HG02588 (cell line): ENCODE measurements around the gene NEURL4.
"Not testable (repeated sequence)": the region's sequence is repeated elsewhere in the genome, so short reads cannot be mapped to it uniquely, and the experiment has no call there.

Experiments
- ATAC-seq: cut with Tn5 transposase; IDR thresholded peaks from one replicate; pipeline ENCODE4 v1.9.1; 2021; ENCODE audit warnings: mild to moderate bottlenecking, moderate library complexity; ENCODE audit not compliant: unreplicated experiment

NEURL4 gene

DNA sequence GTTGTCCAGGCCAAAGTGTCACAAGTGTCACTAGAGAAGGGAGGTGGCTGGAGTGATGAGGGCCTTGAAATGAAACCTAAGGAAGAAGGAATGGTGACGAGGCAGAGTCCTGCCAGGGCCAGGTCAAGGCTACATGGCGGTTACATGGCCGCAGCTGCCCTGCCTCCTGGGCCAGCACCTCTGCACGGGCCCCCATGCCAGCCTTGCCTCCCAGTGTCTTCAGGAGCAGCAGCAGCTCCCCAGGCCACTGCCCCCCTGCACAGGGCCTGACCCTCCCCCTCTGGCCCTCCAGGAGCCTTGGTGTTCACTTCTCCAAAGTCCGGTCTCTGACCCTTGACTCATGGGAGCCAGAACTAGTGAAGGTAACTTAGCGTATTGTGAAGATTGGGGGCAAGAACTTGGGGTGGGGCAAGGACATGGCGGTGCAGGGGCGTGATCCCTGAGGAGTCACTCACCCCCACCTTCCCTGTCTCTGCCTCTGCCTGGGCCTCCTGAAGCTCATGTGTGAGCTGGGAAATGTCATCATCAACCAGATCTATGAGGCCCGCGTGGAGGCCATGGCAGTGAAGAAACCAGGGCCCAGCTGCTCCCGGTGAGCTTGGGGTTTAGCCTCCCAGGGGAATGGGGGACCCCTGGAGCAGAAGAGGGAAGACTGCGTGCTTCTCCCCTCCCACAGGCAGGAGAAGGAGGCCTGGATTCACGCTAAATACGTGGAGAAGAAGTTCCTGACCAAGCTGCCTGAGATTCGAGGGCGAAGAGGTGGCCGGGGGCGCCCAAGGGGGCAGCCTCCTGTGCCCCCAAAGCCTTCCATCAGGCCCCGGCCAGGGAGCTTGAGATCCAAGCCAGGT lies 18.7 kb upstream of the NEURL4 start:
- no peak for ATAC-seq

DNA sequence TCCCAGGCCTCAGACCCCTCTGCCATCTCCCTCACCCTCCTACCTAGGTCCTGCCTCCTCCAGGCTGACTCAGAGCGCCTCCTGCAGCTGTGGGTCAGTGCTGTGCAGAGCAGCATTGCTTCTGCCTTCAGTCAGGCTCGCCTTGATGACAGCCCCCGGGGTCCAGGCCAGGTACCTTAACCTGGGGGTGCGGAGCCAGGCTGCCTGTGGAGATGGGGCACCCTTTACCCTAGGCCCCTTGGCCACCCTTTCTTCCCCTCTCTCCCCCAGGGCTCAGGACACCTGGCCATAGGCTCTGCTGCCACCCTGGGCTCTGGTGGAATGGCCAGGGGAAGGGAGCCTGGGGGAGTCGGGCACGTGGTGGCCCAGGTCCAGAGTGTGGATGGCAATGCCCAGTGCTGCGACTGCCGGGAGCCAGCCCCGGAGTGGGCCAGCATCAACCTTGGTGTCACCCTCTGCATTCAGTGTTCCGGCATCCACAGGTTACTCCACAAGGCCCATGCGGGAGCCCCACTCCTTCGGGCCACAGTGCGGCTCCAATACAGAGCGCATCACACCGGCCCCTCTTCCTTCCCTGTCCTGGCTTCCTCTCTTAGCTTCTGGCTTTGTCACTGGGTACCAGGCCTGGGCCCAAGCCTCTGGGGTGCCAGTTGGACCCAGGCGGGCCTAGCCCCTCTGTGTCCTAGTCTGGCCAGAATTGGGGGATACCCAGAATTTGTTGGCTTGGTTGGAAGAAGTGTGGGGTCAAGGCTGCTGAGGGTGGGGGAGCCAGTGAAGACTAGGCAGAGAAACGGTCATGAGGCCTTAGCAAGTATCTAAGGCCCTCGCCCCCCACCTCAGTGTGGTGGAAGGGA lies 17.9 kb upstream of the NEURL4 start:
- ATAC-seq: no peak

DNA sequence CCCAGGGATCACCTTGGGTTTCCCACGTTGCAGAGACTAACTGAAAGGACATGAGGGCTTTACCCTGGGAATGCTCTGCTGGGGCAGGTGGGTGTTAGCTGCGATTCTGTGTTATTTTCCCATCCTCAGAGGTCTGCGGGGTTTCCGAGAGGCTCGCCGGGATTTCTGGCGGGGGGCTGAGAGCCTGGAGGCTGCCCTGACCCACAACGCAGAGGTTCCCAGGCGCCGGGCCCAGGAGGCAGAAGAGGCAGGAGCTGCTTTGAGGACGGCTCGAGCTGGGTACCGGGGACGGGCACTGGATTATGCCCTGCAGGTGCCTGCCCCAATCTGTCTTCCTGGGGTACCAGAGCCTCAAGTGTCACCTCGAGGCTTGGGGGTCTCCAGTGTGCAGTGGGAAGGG lies 14.1 kb upstream of the NEURL4 start:
- ATAC-seq: no peak

DNA sequence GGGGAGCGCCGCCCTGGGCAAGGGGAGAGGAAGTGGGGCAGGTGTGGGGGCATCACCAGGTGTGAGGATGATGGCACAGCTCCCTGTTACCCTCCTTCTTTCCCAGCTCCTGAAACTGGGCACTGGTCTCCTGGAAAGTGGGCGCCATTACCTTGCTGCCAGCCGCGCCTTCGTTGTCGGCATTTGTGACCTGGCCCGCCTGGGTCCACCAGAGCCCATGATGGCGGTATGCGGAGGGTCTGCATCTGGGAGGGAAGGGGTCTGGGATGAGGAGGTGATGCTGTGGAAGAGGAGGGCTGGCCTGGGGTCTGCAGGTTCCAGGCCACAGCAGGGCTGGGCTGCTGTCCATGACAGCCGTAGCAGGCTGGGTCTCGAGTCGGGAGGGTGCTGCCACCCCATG lies 12.7 kb upstream of the NEURL4 start:
- no peak for ATAC-seq

DNA sequence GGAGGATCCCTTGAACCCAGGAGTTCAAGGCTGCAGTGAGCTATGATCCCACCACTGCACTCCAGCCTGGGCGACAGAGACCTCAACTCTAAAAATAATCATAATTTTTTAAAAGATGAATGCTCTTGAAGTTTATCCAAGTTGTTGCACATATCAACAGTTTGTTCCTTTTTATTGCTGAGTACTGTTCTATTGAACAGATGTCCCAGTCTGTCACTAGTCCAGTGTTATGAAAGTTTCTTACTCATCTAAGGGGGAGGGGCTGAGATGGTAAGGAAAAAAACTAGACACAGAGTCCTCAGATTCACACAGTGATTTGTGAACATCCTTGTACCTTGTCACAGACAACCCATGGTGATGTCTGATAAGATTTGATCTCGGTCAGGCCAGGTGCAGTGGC lies 11.0 kb upstream of the NEURL4 start:
- ATAC-seq: no peak

DNA sequence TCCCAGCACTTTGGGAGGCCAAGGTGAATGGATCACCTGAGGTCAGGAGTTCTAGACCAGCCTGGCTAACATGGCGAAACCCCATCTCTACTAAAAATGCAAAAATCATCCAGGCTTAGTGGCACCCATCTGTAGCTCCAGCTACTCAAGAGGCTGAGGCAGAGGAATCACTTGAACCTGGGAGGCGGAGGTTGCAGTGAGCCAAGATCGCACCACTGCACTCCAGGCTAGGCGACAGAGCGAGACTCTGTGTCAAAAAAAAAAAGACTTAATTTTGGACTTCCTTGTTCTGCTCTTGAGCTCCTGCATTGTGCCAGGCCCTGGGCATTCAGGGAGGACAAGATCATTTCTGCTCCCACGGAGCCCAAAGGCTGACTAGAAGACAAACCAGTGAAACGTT lies 8.5 kb upstream of the NEURL4 start:
- ATAC-seq: not testable (repeated sequence)

DNA sequence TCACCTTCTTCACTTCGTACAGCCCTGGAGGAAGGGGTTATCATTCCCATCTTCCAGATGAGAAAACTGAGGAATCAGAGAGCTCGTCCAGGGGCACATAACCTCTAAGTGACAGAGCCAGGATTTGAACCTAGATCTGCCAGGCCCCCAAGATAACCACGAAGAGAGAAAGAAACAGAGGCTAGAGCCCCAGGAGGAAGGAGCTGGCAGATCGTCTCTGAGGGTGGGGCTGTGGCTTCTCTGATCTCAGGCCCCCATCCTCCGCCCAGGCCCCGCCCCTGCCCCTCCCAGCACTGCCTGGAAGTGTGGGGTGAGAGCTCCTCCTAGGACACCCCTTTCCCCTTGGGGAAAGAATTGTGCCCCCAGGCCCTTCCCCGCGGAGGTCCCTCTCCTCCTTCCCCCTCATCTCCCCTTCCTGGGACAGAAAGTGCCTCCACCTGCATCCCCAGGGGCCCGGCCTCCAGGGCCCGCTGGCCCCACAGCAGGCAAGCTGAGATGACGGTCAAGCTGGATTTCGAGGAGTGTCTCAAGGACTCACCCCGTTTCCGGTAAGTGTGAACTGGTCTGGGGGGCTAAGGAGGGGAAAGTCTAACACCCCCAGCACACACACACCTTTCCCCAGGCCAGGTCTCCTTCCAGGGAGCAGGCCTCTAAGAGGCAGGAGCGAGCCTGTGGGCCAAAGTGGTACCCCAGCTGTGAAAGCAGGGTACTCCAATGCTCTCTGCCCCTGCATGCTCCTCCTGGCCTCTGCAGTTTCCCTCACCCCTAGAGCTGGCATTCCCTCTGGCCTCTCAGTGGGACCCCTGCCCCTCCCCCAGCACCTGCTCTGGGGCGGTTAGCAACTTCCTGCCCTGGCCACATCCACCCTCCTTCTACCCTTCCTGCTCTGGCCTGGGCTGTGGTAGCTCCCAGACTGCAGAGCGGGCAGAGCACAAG lies 7.4 kb upstream of the NEURL4 start, which contains the start of gene ACAP1:
Gene ACAP1, plus strand, starts transcription at position 290 of the 936 bp plus-strand sequence. Its CDS starts 206 bp downstream, at position 496.
- peak; percentile 63 for ATAC-seq

DNA sequence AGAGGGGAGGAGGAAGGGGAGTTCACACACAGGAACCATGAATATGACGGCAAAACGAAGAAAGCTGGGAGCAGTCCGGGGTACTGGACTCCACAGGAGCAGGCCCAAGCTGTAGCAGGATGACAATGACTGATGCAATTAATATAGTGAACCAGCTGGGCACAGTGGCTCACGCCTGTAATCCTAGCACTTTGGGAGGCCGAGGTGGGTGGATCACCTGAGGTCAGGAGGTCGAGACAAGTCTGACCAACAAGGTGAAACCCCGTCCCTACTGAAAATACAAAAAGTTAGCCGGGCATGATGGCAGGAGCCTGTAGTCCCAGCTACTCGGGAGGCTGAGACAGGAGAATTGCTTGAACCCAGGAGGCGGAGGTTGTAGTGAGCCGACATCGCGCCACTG lies 6.6 kb upstream of the NEURL4 start:
- not testable (repeated sequence) for ATAC-seq

DNA sequence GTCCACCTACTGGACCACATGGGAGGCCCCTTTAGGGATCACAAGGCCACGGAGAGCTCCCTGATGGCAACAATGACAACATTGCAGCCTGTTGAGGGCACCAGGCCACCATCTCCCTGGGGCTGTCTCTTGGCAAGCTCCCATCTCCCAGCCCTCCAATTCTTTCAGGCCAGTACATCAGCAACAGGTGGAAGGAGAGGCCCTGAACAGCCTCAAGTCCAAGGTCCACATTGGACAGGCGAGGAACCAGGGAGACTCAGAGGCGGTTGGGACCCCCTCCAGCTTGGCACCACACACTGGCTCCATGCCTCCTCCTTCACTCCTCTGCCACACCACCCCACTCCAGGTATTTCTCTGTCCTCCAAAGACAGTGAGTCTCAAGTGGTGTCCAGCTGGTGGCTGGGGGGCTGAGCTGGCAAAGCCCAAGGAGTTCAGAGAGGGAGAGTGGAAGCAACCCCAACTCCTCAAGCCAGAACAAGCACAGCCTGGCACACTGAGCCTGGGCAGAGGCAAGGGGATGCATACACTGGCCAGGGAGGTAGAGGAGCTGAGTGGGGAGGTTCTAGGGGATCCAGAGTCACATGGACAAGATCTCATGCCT lies 5.9 kb upstream of the NEURL4 start:
- ATAC-seq: no peak

DNA sequence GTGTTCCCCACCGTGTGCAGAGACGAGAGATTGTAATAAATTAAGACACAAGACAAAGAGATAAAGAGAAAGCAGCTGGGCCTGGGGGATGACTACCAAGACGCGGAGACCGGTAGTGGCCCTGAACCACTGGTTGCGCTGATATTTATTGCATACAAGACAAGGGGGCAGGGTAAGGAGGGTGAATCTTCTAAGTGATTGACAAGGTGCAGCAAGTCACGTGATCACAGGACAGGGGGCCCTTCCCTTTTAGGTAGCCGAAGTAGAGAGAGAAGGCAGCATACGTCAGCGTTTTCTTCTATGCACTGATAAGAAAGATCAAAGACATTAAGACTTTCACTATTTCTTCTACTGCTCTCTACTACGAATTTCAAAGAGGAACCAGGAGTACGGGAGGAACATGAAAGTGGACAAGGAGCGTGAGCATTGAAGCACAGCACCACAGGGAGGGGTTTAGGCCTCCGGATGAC lies 3.5 kb upstream of the NEURL4 start:
- not testable (repeated sequence) for ATAC-seq

DNA sequence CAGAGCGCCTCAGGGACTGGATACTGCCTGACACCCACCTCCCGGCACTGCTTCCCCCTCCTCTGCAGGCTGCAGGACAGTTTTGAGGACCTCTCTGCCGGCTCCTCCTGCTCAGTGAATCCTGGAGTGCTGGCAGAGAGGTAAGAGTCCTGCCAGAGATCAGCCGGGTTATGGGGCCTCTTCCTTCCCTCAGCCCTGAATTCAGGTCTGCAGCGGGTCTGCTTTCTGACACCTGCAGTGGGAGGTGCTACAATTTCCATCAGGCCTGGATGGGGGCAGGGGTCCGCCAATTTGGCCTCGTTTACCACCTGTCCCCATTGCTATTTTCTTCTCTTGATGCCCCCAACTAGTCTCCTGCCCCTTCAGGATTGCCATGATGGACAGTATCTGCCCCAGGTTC lies 3.0 kb upstream of the NEURL4 start:
- ATAC-seq: no peak

DNA sequence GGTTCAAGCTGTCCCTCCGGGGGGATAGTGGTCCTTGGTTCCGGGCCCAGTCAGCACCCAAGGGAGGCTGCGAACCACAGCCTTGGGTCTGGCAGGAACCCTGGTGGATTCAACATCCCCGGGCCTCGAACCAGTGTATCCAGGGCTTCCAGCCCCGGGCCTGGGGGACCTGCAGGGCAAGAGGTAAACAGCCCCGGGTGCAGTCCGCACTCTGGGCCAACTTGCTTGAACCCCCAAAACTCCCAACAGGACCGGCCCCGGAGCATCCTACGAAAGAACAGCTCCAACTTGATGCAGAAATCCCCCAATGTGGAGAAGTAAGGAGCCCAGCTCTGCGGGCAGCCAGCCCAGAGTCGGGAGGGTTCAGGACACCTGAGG lies 1.5 kb upstream of the NEURL4 start:
- ATAC-seq: no peak

DNA sequence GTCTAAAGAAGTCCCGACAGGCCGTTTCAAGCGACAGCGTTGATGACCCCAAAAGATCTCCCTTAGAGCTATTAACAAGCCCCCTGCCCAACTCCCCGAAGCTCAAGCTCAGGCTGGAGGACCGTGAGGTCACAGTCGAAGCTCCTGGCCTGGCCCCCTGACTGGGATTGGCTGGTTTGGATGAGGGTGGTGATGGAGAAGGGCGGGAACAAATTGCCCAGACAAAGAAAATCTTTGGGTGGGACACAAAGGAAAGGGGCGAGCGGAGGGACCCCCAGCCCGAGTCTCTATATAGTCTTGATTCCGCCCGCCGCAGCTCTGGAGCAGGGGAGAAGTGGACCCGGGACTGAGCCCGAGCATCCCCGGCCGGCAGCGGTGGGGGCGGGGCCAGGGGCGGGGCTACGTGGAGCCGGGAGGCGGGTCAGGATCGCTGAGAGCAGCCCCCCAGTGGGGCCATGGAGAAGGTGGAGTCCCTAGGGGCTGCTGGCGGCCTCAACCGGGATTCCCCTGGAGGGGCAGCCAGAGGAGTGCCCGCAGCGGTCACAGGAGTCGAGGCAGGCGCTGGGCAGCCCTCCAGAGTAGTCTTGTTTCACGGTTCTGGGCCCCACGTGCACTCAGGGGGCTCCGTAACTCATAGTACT lies 982 bp upstream of the NEURL4 start:
- peak; percentile 40 for ATAC-seq

DNA sequence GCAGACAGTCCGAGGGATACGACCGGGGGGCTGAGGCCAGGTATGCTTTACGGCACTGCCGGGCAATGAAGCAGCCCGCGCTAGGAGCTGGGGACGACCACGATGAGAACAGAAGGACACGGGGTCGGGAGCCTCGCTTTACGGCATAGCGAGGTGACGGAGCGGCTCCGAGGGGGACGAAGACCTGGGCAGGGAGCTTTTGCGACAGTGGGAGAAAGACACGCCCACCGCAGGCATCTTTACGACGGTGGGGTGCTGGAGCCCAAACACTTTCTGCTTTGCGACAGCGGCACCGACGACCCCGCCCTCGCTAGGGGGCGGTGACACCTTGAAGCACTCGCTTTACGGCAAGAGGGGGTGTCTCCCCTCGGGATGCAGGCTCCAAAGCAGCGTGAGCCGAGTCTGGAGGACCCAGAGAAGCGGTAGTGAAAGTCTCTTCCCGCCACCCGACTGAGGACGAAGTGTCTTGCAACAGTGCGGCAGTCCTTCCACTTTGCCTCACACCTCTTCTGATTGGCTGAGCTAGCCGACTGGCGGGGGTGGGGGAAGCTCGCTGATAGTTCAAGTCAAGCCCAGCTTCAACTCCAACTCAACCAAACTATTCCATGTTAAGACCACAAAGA lies 350 bp upstream of the NEURL4 start:
- peak; percentile 56 for ATAC-seq

DNA sequence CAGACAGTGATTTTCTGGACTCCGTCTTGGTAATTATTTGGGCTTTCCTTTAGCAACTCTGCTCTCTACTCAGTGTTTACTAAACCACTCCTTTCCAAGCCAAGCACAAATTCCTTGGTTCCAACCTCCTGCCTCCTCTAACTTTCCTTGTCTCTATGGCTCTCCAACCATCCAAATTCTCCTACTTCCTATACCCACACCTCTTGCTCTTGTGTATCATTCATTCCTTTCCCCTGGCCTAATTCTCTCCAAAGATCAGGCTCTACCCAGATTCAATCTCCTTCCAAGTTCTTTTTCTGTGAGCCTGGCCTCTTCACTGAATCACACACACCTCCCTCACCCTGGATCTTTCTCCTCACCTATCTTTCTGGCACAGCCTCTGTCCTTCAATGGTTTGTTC lies 1.1 kb downstream of the NEURL4 start:
- ATAC-seq: no peak

DNA sequence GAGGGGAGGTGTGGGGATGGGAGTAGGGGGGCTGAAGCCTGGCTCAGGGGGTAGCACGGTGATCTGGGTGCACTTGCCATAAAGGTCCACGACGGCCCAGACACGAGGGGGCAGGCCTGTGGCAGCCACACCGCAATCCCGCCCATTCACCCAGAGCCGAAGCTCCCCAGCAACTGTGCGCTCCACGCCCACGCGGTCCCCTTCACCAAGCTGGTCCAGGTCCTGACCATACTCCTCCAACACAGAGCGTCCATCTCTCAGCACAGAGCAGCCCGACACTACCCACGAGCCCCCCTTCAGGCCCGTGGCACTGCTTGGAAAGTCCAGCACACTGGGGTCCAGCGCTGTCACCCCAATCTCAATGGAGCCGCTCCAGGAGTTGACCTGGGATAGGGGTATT lies 1.6 kb downstream of the NEURL4 start:
- ATAC-seq: no peak

DNA sequence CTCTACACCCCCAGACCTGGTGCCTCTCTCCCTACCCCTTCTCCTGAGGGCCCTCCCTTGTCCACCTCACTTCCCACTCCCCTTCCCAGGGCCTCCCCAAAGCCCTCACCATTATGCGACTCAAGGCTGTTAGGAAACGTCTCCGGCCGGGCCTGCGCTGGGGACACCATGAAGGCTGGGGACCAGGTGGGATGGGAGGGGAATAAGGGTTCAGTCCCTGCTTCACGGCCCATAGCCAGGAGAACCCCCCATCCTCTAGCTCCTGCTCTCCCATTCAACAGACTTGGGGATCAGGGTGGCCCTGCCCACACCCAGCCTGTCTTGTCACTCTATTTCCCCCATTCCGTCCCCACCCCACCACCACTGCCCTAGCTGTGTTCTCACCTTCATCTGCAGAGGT lies 2.1 kb downstream of the NEURL4 start:
- ATAC-seq: no peak

DNA sequence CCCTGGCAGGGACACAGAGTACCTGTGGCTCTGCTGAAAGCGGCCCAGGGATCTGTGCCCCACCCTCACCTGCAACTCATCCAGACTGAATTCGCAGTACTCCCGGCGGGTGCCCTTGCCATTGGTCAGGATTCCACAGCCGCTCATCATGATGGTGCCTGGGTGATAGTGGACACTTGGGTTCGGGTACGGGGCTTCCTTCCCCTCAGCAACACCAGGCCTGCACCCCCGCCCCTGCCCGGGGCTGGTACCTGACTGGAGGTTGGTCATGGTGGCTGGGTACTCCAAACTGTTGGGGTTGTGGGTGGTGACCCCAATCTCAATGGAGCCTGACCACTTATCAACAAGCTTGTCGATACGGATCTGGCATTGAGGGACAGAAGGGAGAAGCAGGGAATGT lies 2.9 kb downstream of the NEURL4 start:
- ATAC-seq: no peak

DNA sequence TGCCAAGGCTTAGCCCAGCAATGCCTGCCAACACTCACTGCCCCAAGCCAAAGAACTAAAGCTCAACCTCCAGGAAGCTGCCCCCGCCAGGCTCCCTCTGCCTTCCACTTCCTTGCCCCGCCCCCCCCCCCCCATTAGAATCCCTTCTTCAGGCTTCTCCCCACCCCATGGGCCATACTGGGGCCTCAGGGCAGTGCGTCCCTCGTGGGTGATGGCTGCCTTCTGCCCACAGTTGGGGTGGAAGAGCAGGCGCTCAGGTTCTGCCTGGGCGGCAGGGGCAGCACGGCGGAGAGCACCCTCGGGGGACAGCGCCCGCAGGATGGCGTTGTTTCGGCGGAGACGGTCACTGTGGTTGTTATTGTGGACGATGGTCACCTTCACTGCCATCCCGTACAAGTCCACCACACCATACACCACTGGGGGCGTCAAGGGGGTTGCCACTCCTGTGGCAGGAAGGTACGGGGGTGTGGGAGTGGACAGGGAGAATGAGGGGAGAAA lies 4.1 kb downstream of the NEURL4 start:
- no peak for ATAC-seq
